HL-60/S4 treated with retinoic acid at 250 ng/mL for 4 days and 3 days (cell line): ENCODE results near the gene U2AF1L4.

Source experiments
- in situ Hi-C: fragments of 300-500 bp; cut with MboI; formaldehyde crosslinking; loops from 2 replicates; pipeline ENCODE4 v1.7.0; 2022; ENCODE audit warnings: low sequenced_read_pairs

Gene U2AF1L4

DNA sequence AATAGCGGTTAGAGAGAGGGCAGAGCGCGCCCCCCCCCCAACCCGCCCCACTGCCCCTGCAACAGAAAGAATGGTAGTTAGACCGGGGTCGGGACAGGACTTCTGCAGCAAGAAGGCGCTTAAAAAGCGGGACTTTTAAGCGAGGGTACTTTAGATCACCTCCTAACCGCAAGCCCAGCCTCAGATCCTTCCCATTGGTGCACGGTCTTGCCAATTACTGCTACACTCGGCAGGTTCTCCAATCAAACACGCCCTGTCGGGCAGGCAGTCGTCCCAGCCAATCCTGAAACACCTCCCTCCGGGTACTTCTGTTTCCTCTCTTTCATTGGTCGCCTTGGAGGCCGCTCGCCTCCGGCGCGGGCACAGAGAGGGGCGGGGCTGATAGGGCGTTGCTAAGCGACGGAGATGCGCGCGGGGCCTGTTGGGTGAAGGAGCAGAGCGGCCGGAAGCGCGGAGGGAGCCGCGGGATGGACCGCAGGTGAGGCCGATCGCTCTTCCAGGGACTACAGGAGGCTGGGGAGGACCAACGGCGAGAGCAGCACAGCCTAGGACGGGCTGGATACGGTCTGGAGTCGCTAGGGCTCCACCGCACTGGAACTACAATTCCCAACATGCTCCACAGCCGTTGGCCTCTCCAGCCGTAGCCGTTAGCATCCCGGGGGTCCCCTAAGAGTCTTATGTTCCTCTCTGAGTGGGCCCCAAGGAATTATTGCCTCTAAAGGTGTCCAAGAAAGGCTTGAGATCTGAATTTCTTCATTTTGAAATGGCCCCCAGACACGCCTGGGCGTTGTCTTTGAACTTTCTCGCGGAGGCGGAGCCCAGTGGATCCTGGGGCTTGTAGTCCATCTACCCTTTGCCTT lies 12.8 kb upstream of the U2AF1L4 start, which contains the start of gene PROSER3:
Gene PROSER3, plus strand, starts transcription at position 428 of the 860 bp plus-strand sequence. Its CDS starts 40 bp downstream, at position 468.
- in situ Hi-C loops = no loop called here

DNA sequence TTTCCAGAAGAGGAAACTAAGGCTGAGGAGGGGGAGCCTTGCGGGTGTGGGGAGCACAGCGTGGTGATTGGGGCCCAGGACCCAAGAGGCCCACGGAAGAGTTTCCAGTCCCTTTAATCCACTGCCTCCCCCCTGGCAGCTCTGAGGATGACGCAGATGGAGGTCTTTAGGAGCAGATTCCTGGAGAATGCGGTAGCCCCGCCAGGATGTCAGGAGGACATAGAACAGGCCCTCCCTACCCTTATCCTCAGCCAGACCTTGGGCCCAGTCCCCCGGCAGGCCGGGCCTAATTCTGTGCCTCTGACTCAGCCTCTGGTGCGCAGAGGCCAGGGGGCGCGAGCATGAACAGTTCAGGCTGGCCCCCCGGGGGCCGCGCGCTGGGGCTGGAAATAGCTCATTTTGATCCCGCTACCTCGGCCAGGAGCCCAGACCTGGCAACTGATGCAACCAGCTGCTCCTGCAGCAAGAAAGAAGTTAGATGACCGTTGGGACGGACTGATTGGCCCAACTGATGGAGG lies 12.1 kb upstream of the U2AF1L4 start:
- in situ Hi-C loops = no loop called here

DNA sequence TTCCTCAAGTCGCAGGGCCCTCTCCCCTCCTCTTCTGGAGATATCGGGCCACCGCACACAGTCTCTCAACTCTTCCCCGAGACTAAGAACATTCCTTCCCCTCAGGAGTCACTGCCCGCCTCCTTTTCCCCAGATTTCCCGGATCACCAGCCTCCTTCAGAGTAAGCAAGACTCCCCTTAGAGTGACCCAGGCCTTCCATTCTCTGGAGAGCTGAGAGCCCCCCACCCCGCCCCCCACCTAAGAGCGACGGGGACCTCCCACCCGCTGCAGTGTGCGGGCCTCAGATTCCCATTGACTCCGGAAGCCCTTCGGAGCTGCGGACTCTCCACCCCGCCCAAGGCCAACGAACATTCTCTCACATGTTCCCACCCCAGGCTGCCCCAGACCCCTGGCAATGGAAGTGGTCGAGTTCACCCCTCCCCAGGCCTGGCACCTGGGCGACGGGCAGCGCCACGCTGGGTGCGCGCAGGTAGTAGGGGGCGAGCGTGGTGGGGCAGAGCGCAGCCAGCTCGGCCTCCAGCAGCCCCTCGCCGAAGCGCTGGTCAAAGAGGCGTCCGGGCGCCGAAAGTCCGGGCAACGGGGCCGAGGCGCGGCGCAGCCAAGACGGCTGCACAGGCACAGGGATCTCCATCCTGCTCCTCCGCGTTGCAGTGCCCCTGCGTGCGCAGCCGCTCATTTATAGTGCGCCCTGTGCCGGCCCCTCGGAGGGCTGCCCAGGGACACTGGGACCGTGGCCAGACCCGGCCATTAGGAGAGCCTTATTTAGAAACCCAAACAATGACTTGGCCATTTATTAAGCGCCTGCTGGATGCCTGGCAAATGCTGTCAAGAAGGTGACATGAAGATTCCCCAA lies 11.4 kb upstream of the U2AF1L4 start, which contains the start of gene HSPB6:
Gene HSPB6, minus strand, starts transcription at position 653 of the 854 bp plus-strand sequence. Its CDS starts 21 bp downstream, at position 632.
- in situ Hi-C loops = no loop called here

DNA sequence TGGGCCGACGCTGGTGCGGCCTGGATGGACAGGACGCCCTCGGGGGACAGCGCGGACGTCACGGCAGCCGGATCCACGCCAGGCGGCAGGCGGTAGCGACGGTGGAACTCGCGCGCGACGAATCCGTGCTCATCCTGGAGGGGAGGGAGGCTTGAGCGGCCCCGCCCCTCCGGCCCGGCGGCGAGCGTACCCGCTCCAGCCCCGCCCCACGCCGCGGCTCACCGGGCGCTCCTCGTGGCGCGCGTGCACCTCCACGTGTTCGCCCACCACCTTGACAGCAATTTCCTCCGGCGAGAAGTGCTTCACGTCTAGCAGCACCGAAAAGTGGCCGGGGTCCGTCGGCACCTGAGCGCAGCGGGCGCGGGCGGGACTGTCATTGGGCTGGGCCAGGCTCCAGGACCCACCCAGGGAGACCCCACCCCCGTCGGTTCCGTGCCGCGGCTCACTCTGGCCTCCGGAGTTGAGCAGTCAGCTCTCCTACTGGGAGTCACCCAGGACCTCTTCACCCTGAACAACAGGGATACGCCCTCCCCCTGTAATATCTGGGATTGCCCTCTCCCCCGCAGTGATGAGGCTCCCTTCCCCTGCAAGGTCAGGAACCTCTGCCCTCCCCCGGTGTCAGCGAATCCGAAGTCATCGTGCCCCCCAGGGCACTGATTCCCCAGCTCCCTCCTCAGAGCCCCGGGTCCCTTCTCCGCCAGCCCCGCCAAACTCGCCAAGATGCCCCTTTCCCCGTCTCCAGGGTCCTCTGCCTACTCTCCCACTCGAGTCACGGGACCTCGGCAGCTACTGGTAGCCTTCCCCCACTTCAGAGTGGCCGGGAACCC lies 10.5 kb upstream of the U2AF1L4 start:
- in situ Hi-C loops = no loop called here

DNA sequence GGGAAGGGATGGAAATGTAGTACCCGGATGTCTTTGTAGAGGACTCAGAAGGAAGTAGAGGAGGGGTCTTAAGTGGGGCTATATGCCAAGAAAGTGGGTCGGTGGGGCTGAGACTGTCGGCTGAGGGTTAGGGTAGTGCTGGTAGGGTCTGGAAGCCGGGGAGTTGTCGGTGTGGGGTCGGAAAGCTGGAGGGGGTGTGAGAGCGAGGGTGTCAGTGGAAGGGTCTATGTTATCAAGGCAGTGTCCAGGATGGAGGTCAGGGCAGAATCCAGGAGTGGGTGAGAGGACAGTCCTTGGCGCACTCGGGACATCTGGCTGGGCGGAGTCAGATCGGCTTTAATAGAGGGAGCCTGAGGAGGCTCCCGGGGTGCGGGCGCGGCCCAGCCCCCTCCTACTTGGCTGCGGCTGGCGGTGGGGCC lies 9.9 kb upstream of the U2AF1L4 start:
- in situ Hi-C loops = no loop called here

DNA sequence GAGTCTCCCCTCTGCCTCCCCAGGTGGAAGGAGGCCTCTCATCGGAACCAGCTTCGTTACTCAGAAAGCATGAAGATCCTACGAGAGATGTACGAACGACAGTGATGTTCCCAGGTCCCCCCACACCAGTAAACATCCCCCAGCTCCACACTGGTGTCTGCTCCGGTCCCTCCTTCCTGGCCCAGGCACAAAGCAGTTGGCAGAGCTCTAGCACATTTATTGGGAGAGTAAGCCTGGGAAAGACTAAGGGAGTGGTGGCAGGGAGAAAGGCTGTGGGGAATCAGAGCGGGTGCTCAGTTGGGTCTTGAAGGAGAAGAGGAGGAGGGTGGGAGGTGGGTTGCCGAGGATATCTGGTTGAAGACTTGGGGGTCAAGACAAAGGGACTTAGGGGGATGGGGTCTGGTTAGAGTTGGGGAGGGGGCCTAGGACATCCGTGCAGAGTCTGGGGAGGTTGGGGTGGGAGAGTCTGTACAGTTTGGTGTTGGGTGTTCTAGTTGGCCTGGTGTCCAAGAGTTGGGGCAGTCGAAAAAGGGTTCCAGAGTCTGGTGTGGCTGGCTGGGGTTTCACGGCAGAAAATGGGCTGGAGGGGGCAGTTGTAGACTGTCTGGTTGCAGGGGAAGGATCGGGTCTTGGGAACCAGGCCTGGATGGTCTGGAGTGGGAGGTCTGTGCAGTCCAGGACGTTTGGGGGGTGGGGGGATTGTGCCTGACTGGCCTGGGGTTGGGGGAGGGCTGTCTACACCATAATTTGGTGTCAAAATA lies 9.3 kb upstream of the U2AF1L4 start:
- in situ Hi-C loops = no loop called here

DNA sequence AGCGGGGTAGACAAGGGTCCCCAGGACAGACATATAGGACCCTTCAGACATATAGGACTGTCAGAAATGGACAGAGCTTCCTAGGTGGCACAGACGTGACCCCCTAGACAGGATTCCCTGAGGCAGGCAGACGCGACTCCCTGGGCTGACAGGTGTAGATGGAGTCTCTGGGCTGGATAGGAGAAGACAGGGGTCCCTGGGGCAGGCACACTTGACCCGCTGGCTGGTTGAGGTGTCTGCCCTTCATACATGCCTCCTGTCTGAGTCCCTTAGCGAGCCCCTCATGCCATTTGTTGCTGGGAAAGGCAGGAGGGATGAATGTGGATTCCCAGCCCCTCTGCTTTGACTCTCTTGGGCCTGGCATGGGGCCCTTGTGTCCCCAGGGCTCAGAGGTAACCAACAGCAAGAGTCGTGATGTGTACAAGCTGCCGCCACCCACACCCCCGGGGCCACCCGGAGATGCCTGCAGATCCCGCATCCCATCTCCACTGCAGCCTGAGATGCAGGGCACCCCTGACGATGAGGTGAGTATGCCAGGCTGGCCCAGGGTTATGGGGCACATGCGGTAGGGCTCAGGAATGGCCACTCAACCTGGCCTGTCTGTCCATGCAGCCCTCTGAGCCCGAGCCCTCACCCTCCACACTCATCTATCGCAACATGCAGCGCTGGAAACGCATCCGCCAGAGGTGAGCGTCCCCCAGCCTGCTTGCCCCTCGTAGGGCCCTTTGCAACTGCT lies 8.6 kb upstream of the U2AF1L4 start:
- in situ Hi-C loops = no loop called here

DNA sequence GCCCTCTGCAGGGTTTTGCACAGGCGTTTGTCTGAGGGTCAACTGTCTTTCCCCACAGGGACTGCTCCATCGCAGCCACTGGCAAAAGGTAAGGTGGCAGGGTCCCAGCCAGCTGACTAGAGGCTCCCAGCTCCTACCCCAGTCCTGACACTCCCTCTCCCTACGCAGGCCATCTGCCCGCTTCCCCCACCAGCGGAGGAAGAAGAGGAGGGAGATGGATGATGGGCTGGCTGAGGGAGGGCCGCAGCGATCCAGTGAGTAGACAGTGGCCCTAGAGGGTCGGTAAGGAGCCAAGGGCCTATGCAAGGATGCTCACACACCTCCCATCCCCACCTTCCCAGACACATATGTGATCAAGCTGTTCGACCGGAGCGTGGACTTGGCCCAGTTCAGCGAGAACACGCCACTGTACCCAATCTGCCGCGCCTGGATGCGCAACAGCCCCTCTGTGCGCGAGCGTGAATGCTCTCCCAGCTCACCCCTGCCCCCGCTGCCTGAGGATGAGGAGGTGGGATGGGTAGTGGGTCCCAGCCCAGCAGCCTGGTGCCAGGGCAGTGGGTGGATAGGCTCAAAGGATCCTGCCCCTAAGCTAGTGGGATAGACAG lies 7.6 kb upstream of the U2AF1L4 start:
- in situ Hi-C loops = no loop called here

DNA sequence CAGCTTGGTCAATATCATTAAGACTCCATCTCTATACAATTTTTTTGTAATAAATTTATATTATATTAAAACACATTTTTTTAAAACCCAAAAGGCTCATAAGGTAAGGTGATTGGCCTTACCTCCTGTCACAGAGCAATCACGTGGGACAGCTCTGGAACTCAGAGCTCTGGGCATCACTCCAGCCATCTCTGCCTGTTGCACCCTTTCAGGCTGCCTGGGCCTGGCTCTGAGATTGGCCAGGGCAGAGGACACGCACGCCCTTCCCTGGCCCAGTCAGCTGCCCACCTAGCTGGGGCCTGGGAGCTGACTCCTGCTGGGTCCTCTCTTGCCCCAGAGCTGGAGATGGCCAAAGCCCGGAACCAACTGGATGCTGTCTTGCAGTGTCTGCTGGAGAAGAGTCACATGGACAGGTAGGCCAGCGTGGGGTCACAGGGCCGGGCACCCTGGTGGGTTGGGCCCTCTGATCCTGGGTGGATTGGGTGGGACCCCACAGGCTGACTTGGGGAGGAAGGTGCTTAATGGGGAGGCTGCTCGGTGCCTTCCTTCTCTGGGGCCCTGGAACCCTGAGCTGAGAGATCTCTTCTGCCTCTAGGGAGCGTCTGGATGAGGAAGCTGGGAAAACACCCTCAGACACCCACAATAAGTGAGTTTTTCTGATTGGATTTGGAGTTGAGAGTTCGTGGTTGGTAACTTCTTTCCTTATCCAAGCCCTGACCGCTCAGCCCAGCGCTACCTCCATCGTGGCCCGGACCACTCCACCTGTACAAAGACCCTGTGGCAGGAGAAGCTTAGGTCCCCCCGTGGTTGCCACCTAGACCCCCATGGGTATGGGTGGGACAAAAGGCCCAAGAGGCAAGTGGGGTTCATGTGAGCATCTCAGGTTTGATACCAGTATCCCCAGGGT lies 6.9 kb upstream of the U2AF1L4 start:
- in situ Hi-C loops = no loop called here

DNA sequence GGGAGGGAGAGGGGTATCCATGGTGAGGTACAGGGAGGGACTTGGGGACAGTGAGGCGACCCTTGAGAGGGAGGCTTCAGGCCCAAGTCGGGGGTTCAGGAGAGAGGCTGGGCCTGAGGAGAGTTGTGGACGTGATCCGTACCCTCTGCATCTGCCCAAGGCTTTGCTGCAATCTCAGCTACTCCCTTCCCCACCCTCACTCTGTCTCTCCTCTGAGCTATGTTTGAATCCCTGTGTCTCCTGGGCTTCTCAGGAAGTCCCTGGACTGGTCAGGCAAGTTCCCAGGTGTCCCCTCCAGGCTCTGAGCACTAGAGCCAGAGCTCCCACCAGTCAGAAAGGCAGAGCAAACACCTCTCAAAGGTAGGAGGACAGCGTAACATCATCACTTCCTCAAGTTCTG lies 4.9 kb upstream of the U2AF1L4 start:
- in situ Hi-C loops = no loop called here

DNA sequence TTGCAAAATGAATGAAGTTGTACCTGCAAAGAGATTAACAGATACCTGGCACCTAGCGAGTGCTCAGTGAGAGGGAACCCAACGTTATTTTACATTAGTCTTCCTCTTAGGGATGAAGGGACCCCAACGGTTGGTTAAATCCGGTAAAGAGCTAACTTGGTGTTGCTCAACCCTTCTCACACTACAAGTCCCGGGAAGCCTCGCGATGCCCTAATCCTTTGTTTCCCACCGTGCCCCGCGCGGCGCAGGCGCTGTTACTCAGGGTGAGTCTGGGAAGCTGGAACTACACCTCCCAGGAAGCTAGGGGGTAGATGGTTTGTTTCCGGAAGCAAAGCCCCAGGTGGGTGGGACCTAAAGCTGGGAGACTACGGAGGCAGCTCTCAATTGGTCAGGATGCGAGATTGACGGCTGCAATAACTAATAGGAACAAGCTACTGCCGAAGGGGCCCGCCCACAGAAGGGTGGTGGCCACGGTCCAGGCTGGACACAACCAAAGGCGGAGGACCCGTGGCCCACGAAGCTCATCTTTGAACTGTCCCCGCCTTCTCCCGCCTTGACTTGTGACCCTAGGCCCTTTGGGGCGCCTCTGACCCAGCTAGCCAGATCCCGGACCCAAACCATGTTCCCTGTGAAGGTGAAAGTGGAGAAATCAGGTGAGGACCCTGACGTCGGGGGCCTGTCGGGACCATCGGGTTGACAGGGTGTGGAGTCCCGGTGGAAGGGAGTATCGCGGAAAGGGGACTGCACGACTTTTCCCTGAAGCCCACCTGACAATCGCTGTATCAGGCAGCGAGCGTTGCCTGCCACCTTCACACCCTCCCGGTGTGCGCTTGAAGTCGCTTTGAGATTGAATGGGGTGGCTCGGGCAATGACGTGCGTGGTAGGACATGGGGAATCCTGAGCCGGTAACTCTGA lies 3.1 kb upstream of the U2AF1L4 start, which contains the start of gene LIN37:
Gene LIN37, plus strand, starts transcription at position 471 of the 915 bp plus-strand sequence. Its CDS starts 149 bp downstream, at position 620.
- in situ Hi-C loops = no loop called here

DNA sequence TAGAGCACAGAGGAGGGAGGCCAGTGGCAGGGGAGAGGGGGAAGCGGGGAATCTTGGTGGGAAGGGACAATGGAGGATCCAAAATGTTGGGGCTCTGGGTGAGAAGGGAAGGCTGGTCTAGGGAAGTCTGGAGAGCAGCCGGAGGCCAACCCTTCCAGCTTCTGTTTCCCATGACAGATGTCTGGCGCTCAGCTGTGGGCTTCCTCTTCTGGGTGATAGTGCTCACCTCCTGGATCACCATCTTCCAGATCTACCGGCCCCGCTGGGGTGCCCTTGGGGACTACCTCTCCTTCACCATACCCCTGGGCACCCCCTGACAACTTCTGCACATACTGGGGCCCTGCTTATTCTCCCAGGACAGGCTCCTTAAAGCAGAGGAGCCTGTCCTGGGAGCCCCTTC lies 1.3 kb upstream of the U2AF1L4 start:
- in situ Hi-C loops = no loop called here

DNA sequence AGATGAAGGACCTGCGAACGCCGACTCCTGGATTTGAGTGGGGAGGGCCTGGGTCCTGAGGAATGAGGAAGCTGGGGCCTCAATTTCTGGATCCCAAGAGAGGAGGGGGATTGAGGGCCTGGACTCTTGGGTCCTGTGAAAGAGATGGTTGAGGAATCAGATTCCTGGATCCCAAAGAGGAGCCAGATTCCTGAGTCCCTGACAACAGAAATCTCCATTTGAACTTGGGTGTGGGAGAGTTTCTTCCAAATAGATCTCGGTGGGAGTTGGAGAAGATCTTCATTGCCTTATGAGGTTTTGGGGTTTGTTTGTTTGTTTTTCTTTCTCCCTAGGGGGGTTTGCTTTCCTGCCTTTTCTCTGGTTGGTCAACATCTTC lies 857 bp upstream of the U2AF1L4 start:
- in situ Hi-C loops = no loop called here

DNA sequence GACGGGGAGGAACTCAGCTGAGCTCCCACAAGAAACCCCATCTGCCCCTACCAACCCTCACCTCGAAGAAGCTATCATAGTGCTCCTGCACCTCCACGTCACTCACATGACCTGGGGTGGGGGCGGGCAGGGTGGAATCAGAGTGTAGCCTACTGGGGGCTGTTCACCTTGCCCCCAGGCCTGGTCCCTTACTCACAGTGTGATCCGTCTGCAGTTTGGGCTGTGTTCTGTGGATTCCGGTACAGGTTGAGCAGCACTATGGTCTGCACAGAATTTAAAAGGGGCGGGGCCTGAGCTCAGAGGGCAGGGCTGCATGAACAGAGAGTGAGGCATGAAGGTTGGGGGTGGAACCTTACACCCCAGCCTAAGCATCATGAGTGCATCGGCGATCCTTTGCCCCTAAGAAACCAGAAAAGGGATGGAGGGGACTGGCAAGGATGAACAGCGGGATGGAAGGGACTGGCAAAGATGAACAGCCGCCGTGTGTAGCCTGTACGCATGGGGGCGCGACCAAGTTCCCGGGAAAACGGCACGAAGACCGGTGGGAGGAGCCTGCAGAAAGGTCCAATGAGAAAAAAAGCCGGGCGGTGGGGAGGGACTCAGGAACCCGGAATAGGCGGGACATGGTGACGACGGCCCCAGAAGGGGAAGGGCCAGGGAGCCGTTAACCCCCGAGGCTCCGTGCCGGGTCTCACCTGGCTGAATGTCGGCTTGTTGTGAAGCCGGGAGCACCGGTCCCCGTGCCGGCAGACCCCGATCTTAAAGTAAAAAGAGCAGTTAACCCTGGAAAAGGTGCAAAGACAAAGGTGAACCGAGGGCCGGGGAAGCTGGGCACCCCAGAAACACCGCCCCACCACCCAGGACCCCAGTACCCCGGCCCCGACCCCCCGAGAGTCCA lies 539 bp downstream of the U2AF1L4 start:
- in situ Hi-C loops = no loop called here

DNA sequence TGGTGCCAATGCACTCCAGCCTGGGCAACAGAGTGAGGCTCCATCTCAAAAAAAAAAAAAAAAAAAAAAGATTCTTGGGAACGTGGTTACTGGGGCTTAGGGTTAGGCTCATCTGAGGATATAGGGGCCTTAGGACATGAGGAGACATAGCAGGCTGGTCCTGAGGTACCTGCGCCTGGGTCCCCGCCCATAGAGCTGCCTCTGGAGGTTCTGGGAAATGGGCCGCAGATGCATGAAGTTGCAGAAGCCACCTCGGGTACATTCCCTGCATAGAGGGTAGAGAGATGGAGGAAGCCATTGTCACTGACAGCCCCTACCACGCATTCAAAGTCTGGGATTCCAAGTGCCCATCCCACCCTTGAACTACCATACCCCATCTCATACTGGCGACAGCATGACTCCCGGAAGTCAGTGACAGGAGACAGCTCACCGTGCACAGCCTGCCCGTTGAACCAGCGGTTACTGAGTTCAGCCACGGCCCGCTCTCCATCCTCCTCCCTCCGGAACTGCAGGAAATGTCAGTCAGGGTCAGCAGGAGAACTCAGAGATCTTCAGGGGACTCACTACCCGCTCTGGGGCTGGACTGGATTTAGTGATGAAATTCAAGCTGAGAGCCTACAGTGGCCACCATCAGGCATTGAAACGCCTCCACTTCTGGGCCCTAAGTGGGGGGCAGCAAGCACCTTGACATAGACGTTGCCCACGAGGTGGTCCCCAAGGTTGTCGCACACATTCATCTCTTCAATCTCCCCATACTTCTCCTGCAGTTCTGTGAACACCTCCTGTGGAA lies 1.4 kb downstream of the U2AF1L4 start:
- in situ Hi-C loops = no loop called here
